Small intestine (tissue), 7 donors: ENCODE results near the gene KIF16B. TPM values are rescaled to one million over a fixed set of nuclear protein-coding genes. Genes with fewer than 3 reads are reported as not detected.
A peak's percentile ranks its signal among the peaks of the same experiment; 100 is the strongest.

Source experiments
- DNase-seq, 2 donors: peaks; one replicate each; pipeline versions ENCODE4 v3.0.0 to v3.0.0-alpha.2; 2013
- FAIRE-seq: peaks from 2 replicates; lab custom pipeline; 2012; peaks lifted over from hg19 to GRCh38; lab: Jason Lieb, UNC
- H3K27ac ChIP-seq, 3 donors: one replicate each; pipeline ENCODE4 v1.5.1; 2013; ENCODE audit warnings: low read length in 2 of 3, mild to moderate bottlenecking in 2 of 3, control low read depth in 1 of 3, inconsistent platforms in 1 of 3, low read depth in 1 of 3, moderate library complexity in 1 of 3
- H3K27me3 ChIP-seq, 3 donors: one replicate each; pipeline ENCODE4 v1.6.1; 2013; ENCODE audit warnings: low read length in 3 of 3, inconsistent platforms in 1 of 3; ENCODE audit not compliant: control insufficient read depth in 3 of 3, insufficient read depth in 3 of 3
- H3K36me3 ChIP-seq, 3 donors: one replicate each; pipeline ENCODE4 v1.6.1; 2013; ENCODE audit warnings: low read length in 3 of 3, inconsistent platforms in 1 of 3, low read depth in 1 of 3, mild to moderate bottlenecking in 1 of 3, moderate library complexity in 1 of 3; ENCODE audit not compliant: control insufficient read depth in 3 of 3, insufficient read depth in 2 of 3
- H3K4me1 ChIP-seq, 3 donors: one replicate each; pipeline ENCODE4 v1.6.1; 2013; ENCODE audit warnings: low read length in 2 of 3, inconsistent platforms in 1 of 3, low read depth in 1 of 3, mild to moderate bottlenecking in 1 of 3, moderate library complexity in 1 of 3; ENCODE audit not compliant: control insufficient read depth in 3 of 3, insufficient read depth in 2 of 3
- H3K4me3 ChIP-seq, 3 donors: one replicate each; pipeline ENCODE4 v1.5.1; 2013; ENCODE audit warnings: low read length in 3 of 3, control low read depth in 1 of 3, inconsistent platforms in 1 of 3, low read depth in 1 of 3, mild to moderate bottlenecking in 1 of 3, moderate library complexity in 1 of 3
- H3K9me3 ChIP-seq, 2 donors: one replicate each; pipeline ENCODE4 v1.6.1; 2013; ENCODE audit warnings: low read depth in 1 of 2, low read length in 1 of 2; ENCODE audit not compliant: control insufficient read depth in 2 of 2, insufficient read depth in 1 of 2
- WGBS, 3 donors: extraction: QIAGEN DNeasy Blood & Tissue Kit; methylation state at CpG; one replicate each; pipeline ENCODE4 v1.1.7; 2013; 5-methylcytosine and 5-hydroxymethylcytosine counted together
- polyA plus RNA-seq, 4 donors: library from polyadenylated mRNA; stranded (reverse) in 3 of 4; unstranded in 1 of 4; fragments of 200-250 nt in 3 of 4; fragments of 120-200 nt in 1 of 4; gene quantifications; one replicate each; pipeline versions ENCODE4 v1.2.1 to v1.2.3, GENCODE V29; 2013
- donor health status: healthy with polysubstance abuse.
- donor health status: control.
- donor health status: control.
- donor health status: Bipolar disorder and iron deficiency.
- donor health status: healthy.

The KIF16B gene
- polyA plus RNA-seq, 4 donors: 12.4 to 46.7 (median 28.0) TPM

DNA sequence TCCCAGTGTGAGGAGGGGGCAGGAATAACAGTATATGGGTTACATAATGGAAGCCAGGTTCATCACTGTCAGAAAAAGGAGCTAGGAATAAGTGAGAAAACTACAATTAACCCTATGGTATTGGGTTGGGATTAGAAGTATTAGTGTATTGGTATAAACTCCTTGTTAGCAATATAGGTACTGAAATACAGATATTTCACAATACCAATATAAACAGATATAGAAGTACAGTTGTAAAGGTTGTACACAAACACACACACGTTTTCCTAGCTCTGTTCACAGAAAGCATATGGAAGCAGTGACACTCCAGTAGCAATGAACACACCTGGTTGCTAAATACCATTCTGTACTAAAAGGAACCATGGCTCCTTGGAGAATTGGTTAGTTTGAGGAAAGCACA lies 148.5 kb downstream of the KIF16B start:
- Histone ChIP-seq H3K27me3 (no peaks in the 10 kb centered on the region), H3K27ac (no peak overlapping the region), H3K9me3 (peaks cover 0 to 6% of the 10 kb centered on the region in 2 donors), H3K36me3 (peaks cover 6 to 18% (median 11%) of the 10 kb centered on the region in 3 donors), H3K4me3 (no peak overlapping the region), H3K4me1 (peaks cover 0 to 6% (median 0%) of the 10 kb centered on the region in 3 donors)
- DNase-seq: no peak
- no peak for FAIRE-seq
- 68 to 84% (median 77%) methylated on average over 1 of the region's 1 CpG for WGBS, 3 donors

GRCh38 chr20:16423311-16424212 lies 149.7 kb downstream of the KIF16B start:
- Histone ChIP-seq H3K9me3 (peaks cover 0 to 7% of the 10 kb centered on the region in 2 donors), H3K4me1 (peaks cover 0 to 6% (median 0%) of the 10 kb centered on the region in 3 donors), H3K4me3 (no peak overlapping the region), H3K27ac (no peak overlapping the region), H3K27me3 (no peaks in the 10 kb centered on the region), H3K36me3 (peaks cover 6 to 16% (median 9%) of the 10 kb centered on the region in 3 donors)
- FAIRE-seq (no peak), DNase-seq (no peak)
- WGBS, 3 donors: 85 to 89% (median 86%) methylated on average over 4 of the region's 4 CpGs

DNA sequence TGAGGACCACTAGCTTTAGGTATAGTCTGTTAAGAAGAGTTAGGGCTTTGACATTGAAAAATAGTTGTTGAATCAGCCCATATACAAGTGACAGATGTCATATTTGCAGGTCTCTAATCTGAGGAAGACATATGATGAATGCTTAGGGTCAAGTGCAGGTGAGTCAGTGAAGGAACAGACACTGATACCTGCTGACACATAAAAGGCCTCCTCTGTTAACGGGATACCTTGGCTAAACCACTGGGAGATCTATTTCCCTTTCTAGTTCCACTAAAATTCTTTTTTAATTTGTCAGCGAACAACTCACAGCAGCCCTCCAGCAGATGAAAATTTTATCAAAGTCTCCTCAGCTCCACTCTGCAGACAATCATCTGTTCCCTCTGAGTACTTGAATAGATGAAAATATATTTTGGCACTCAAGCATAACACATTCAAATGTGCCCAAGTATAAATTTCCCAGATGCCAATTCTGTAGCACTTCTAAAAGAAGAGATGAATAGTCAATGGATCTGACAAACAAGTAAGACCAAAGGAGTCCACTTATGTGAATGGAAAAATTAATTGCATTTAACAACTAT lies 154.0 kb downstream of the KIF16B start:
- peaks cover 0 to 11% of the 10 kb centered on the region in 2 donors for H3K9me3 ChIP-seq
- H3K36me3 ChIP-seq: peaks cover 0 to 8% (median 2%) of the 10 kb centered on the region in 3 donors
- DNase-seq (no peak), FAIRE-seq (no peak)
- peaks cover 0 to 9% (median 6%) of the 10 kb centered on the region in 3 donors for H3K4me1 ChIP-seq
- no peak overlapping the region for H3K4me3 ChIP-seq
- 90 to 95% (median 93%) methylated on average over 2 of the region's 2 CpGs for WGBS, 3 donors
- no peaks in the 10 kb centered on the region for H3K27me3 ChIP-seq
- H3K27ac ChIP-seq: no peak overlapping the region

GRCh38 chr20:16418616-16419015 lies 154.6 kb downstream of the KIF16B start:
- 94 to 97% (median 96%) methylated on average over 1 of the region's 1 CpG for WGBS, 3 donors
- peaks cover 0 to 7% of the 10 kb centered on the region in 2 donors for H3K9me3 ChIP-seq

GRCh38 chr20:16417001-16417400 lies 156.2 kb downstream of the KIF16B start:
- FAIRE-seq (no peak), DNase-seq (no peak)
- peaks cover 1 to 7% of the 10 kb centered on the region in 2 donors for H3K9me3 ChIP-seq
- WGBS, 3 donors: 88 to 92% (median 91%) methylated on average over 8 of the region's 8 CpGs
- H3K4me3 ChIP-seq: no peak overlapping the region
- H3K27me3 ChIP-seq: no peaks in the 10 kb centered on the region
- peaks cover 0 to 9% (median 6%) of the 10 kb centered on the region in 3 donors for H3K4me1 ChIP-seq
- peaks cover 0 to 5% (median 0%) of the 10 kb centered on the region in 3 donors for H3K36me3 ChIP-seq
- no peak overlapping the region for H3K27ac ChIP-seq

More at GRCh38 chr20:16418616-16419015, 154.6 kb downstream of the KIF16B start:
- H3K27me3 ChIP-seq: no peaks in the 10 kb centered on the region
- no peak overlapping the region for H3K27ac ChIP-seq
- no peak overlapping the region for H3K4me3 ChIP-seq
- FAIRE-seq (no peak), DNase-seq (no peak)
- peaks cover 0 to 9% (median 6%) of the 10 kb centered on the region in 3 donors for H3K4me1 ChIP-seq
- peaks cover 0 to 2% (median 2%) of the 10 kb centered on the region in 3 donors for H3K36me3 ChIP-seq

- WGBS, 3 donors: 94 to 97% (median 95%) methylated on average over 4 of the region's 4 CpGs
- DNase-seq (peak in 1 of 2 donors; percentile 53), FAIRE-seq (no peak)
- H3K27me3 ChIP-seq: no peaks in the 10 kb centered on the region
- no peak overlapping the region for H3K4me3 ChIP-seq
- H3K36me3 ChIP-seq: peaks cover 0 to 10% (median 0%) of the 10 kb centered on the region in 3 donors
- H3K27ac ChIP-seq: no peak overlapping the region
- H3K9me3 ChIP-seq: peaks cover 1 to 19% of the 10 kb centered on the region in 2 donors
- H3K4me1 ChIP-seq: peaks cover 0 to 9% (median under 1%) of the 10 kb centered on the region in 3 donors
Measured at GRCh38 chr20:16415071-16416053, 157.9 kb downstream of the KIF16B start.

DNA sequence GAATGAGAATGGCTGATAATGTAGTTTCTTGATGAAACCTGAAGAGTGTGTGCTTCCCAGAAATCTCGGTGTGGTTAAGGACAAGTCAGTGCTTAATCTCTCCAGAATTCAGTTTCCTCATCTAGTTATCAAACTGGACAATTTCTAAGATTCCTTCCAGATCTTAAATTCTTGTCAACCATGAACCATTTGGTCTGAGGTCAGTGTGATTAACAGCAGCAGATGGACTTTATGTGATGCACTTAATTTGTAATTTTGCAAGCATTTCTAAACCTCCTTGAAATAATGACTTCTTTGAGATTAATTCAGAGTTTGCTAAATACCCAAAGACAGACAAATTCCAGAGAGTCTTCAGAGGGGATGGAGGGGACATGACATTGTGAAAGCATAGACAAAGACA lies 160.3 kb downstream of the KIF16B start:
- DNase-seq: no peak
- H3K36me3 ChIP-seq: peaks cover 0 to 8% (median 0%) of the 10 kb centered on the region in 3 donors

More for the DNA sequence above, 160.3 kb downstream of the KIF16B start:
- FAIRE-seq: no peak
- Histone ChIP-seq H3K27ac (no peak overlapping the region), H3K4me3 (no peak overlapping the region), H3K27me3 (no peaks in the 10 kb centered on the region), H3K9me3 (peaks cover 1 to 14% of the 10 kb centered on the region in 2 donors), H3K4me1 (peaks cover 0 to 9% (median 4%) of the 10 kb centered on the region in 3 donors)
- 91 to 98% (median 96%) methylated on average over 1 of the region's 1 CpG for WGBS, 3 donors
